Astrocyte (in vitro differentiated cells and primary cell): ENCODE measurements around the gene PPP4C. TPM values are rescaled to one million over a fixed set of nuclear protein-coding genes. Genes with fewer than 3 reads are reported as not detected.

Experiments used
- DNase-seq: peaks from one replicate; pipeline ENCODE4 v3.0.0-alpha.2; 2010; ENCODE audit warnings: low read depth
- FAIRE-seq: peaks from 2 replicates; lab custom pipeline; 2011; peaks lifted over from hg19 to GRCh38; lab: Jason Lieb, UNC
- H2AFZ ChIP-seq: 2 replicates; pipeline ENCODE4 v1.6.0; 2012; ENCODE audit warnings: low read depth, low read length, inconsistent platforms
- H3K27ac ChIP-seq: 2 replicates; pipeline ENCODE4 v1.5.1; 2011; ENCODE audit warnings: low read depth, low read length, inconsistent platforms
- H3K27me3 ChIP-seq: 2 replicates; pipeline ENCODE4 v1.6.0; 2011; ENCODE audit warnings: low read length, inconsistent platforms; ENCODE audit not compliant: insufficient read depth
- H3K36me3 ChIP-seq: 2 replicates; pipeline ENCODE4 v1.5.1; 2011; ENCODE audit warnings: low read length, inconsistent platforms; ENCODE audit not compliant: insufficient read depth
- H3K4me1 ChIP-seq: 2 replicates; pipeline ENCODE4 v1.5.1; 2011; ENCODE audit warnings: low read length, inconsistent platforms; ENCODE audit not compliant: insufficient read depth
- H3K4me2 ChIP-seq: 2 replicates; pipeline ENCODE4 v1.6.0; 2012; ENCODE audit warnings: low read length, inconsistent platforms
- H3K4me3 ChIP-seq: 2 replicates; pipeline ENCODE4 v1.5.1; 2011; ENCODE audit warnings: low read depth, mild to moderate bottlenecking, low read length, inconsistent platforms; ENCODE audit not compliant: insufficient read depth
- H3K79me2 ChIP-seq: 2 replicates; pipeline ENCODE4 v1.6.0; 2012; ENCODE audit warnings: mild to moderate bottlenecking, low read length, inconsistent platforms; ENCODE audit not compliant: insufficient read depth
- H3K9ac ChIP-seq: 2 replicates; pipeline ENCODE4 v1.6.0; 2012; ENCODE audit warnings: mild to moderate bottlenecking, low read length, inconsistent platforms
- H3K9me3 ChIP-seq: 2 replicates; pipeline ENCODE4 v1.5.1; 2012; ENCODE audit warnings: low read depth, mild to moderate bottlenecking, low read length, inconsistent platforms; ENCODE audit not compliant: insufficient read depth
- H4K20me1 ChIP-seq: 2 replicates; pipeline ENCODE4 v1.6.0; 2012; ENCODE audit warnings: low read length, inconsistent platforms; ENCODE audit not compliant: insufficient read depth
- H3K27ac Mint-ChIP-seq: one replicate; pipeline ENCODE4 v1.8.0; 2021; ENCODE audit warnings: mild to moderate bottlenecking, mixed read lengths; ENCODE audit not compliant: unreplicated experiment
- H3K27me3 Mint-ChIP-seq: one replicate; pipeline ENCODE4 v1.8.0; 2021; ENCODE audit warnings: low read depth, mixed read lengths; ENCODE audit not compliant: unreplicated experiment
- H3K36me3 Mint-ChIP-seq: one replicate; pipeline ENCODE4 v1.8.0; 2021; ENCODE audit warnings: low read depth, mixed read lengths; ENCODE audit not compliant: unreplicated experiment
- H3K4me1 Mint-ChIP-seq: one replicate; pipeline ENCODE4 v1.8.0; 2021; ENCODE audit warnings: low read depth, mixed read lengths; ENCODE audit not compliant: unreplicated experiment
- H3K4me3 Mint-ChIP-seq: one replicate; pipeline ENCODE4 v1.8.0; 2021; ENCODE audit warnings: mild to moderate bottlenecking, moderate library complexity, mixed read lengths; ENCODE audit not compliant: unreplicated experiment
- H3K9me3 Mint-ChIP-seq: one replicate; pipeline ENCODE4 v1.8.0; 2021; ENCODE audit warnings: mild to moderate bottlenecking, mixed read lengths; ENCODE audit not compliant: unreplicated experiment
- CTCF ChIP-seq: IDR thresholded peaks from 2 replicates; pipeline ENCODE4 v1.5.1; 2011; ENCODE audit warnings: low read depth, mild to moderate bottlenecking, inconsistent platforms, low read length, moderate library complexity; ENCODE audit not compliant: insufficient read depth
- EZH2 ChIP-seq: IDR thresholded peaks from 2 replicates; pipeline ENCODE4 v1.6.1; 2012; ENCODE audit warnings: mild to moderate bottlenecking, low read length, inconsistent platforms; ENCODE audit not compliant: insufficient read depth
- total RNA-seq: library from RNA; stranded (reverse); gene quantifications from 2 replicates; pipeline ENCODE4 v1.2.1, GENCODE V29; 2021

The PPP4C gene
- total RNA-seq, 1 donor from 2014 or later, result 140 TPM

GRCh38 chr16:30027588-30028437 is 48.0 kb upstream of the PPP4C start:
- H3K9me3 ChIP-seq, result no peaks in the 10 kb centered on the region
- H3K27ac Mint-ChIP-seq, result no peak overlapping the region
- no peak overlapping the region for H2AFZ ChIP-seq
- DNase-seq, result no peak
- H3K9me3 Mint-ChIP-seq, result peaks cover 3% of the 10 kb centered on the region
- H3K27me3 ChIP-seq, result peaks cover 35% of the 10 kb centered on the region
- no peaks in the 10 kb centered on the region for H3K79me2 ChIP-seq
- TF ChIP-seq CTCF, result no peak
- no peak for TF ChIP-seq EZH2
- peaks cover 51% of the 10 kb centered on the region for H3K27me3 Mint-ChIP-seq
- peaks cover 5% of the 10 kb centered on the region for H3K4me1 ChIP-seq
- no peak overlapping the region for H3K27ac ChIP-seq
- H3K36me3 Mint-ChIP-seq, result no peaks in the 10 kb centered on the region
- FAIRE-seq, result no peak
- H3K4me3 ChIP-seq, result no peak overlapping the region
- peaks cover 4% of the 10 kb centered on the region for H3K4me1 Mint-ChIP-seq
- H3K4me2 ChIP-seq, result no peak overlapping the region
- peaks cover 8% of the 10 kb centered on the region for H4K20me1 ChIP-seq
- H3K36me3 ChIP-seq, result no peaks in the 10 kb centered on the region
- no peak overlapping the region for H3K9ac ChIP-seq
- no peak overlapping the region for H3K4me3 Mint-ChIP-seq

- Histone ChIP-seq H3K79me2 (no peaks in the 10 kb centered on the region), H3K27ac (no peak overlapping the region), H3K9me3 (no peaks in the 10 kb centered on the region), H4K20me1 (peaks cover 8% of the 10 kb centered on the region), H3K9ac (no peak overlapping the region), H3K36me3 (no peaks in the 10 kb centered on the region), H3K4me1 (peaks cover 5% of the 10 kb centered on the region), H3K4me2 (no peak overlapping the region), H3K4me3 (no peak overlapping the region), H3K27me3 (peaks cover 35% of the 10 kb centered on the region), H2AFZ (no peak overlapping the region)
- Mint-ChIP-seq H3K27ac (no peak overlapping the region), H3K27me3 (peaks cover 53% of the 10 kb centered on the region), H3K36me3 (no peaks in the 10 kb centered on the region), H3K9me3 (peaks cover 3% of the 10 kb centered on the region), H3K4me1 (peaks cover 4% of the 10 kb centered on the region), H3K4me3 (no peak overlapping the region)
- no peak for FAIRE-seq
- no peak for TF ChIP-seq EZH2
- TF ChIP-seq CTCF, result no peak
- DNase-seq, result no peak
Measured at GRCh38 chr16:30028438-30029076, 47.2 kb upstream of the PPP4C start.
